IMR-90 (cell line): ENCODE data around the gene SHB. TPM values are rescaled to one million over a fixed set of nuclear protein-coding genes. Genes with fewer than 3 reads are reported as not detected.

ENCODE experiments used
- ATAC-seq: fragments of 200-7000 bp; cut with Tn5 transposase; 2 replicates; pipeline ENCODE4 v1.9.1; 2020; ENCODE audit warnings: low read depth, mild to moderate bottlenecking, moderate library complexity
- BruUV-seq: library from RNA; stranded (reverse); fragments of 400-500 nt; replicated peaks from 2 replicates; lab custom pipeline; 2021; lab: Mats Ljungman, UMichigan
- CTCF ChIA-PET: fragments of 300-600 bp; formaldehyde crosslinking; extraction: SDS; loops from one replicate; lab custom pipeline; 2021; ENCODE audit warnings: antibody characterized with exemption; lab: Yijun Ruan, JAX
- POLR2A ChIA-PET: fragments of 300-600 bp; sonication (Branson Sonifier 250); formaldehyde crosslinking; loops from one replicate; lab custom pipeline; 2022; ENCODE audit warnings: antibody characterized with exemption; ENCODE audit not compliant: unreplicated experiment; lab: Charles Lee
- DNase-seq: peaks from one replicate; pipeline ENCODE4 v3.0.0; 2013
- H2AFZ ChIP-seq: replicated peaks from 2 replicates; pipeline ENCODE3; 2013; ENCODE audit warnings: low read length, mild to moderate bottlenecking; ENCODE audit not compliant: poor library complexity
- H2AK5ac ChIP-seq: 2 replicates; pipeline ENCODE4 v1.6.1; 2013; ENCODE audit warnings: low read depth, low read length, inconsistent platforms
- H2AK9ac ChIP-seq: replicated peaks from 2 replicates; pipeline ENCODE3; 2013; ENCODE audit warnings: mild to moderate bottlenecking, low read depth, low read length, moderate library complexity; ENCODE audit not compliant: poor library complexity
- H2BK120ac ChIP-seq: 2 replicates; pipeline ENCODE4 v1.6.1; 2013; ENCODE audit warnings: low read depth, low read length, inconsistent platforms
- H2BK15ac ChIP-seq: 3 replicates; pipeline ENCODE4 v1.6.1; 2013; ENCODE audit warnings: low read depth, low read length, inconsistent platforms
- H2BK20ac ChIP-seq: 2 replicates; pipeline ENCODE4 v1.6.1; 2013; ENCODE audit warnings: low read depth, mild to moderate bottlenecking, inconsistent platforms, low read length, moderate library complexity
- H2BK5ac ChIP-seq: 2 replicates; pipeline ENCODE4 v1.6.1; 2013; ENCODE audit warnings: mild to moderate bottlenecking, low read depth, low read length, inconsistent platforms; ENCODE audit not compliant: poor library complexity, severe bottlenecking
- H3K14ac ChIP-seq: replicated peaks from 2 replicates; pipeline ENCODE4 v1.6.1; 2013; ENCODE audit warnings: low read depth, low read length, inconsistent platforms
- H3K18ac ChIP-seq: 2 replicates; pipeline ENCODE4 v1.6.1; 2013; ENCODE audit warnings: low read depth, low read length, control low read depth
- H3K23ac ChIP-seq: 2 replicates; pipeline ENCODE4 v1.6.1; 2013; ENCODE audit warnings: low read depth, low read length, inconsistent platforms
- H3K27ac ChIP-seq: 2 replicates; pipeline ENCODE4 v1.5.1; 2013; ENCODE audit warnings: mild to moderate bottlenecking, control low read depth, low read length; ENCODE audit not compliant: insufficient read depth
- H3K27me3 ChIP-seq: 2 replicates; pipeline ENCODE4 v1.6.1; 2013; ENCODE audit warnings: low read length; ENCODE audit not compliant: control insufficient read depth, insufficient read depth
- H3K36me3 ChIP-seq: 2 replicates; pipeline ENCODE4 v1.6.1; 2013; ENCODE audit warnings: low read length, mixed read lengths; ENCODE audit not compliant: control insufficient read depth, insufficient read depth
- H3K4ac ChIP-seq: 2 replicates; pipeline ENCODE4 v1.6.1; 2013; ENCODE audit warnings: low read depth, low read length, inconsistent platforms
- H3K4me1 ChIP-seq: 2 replicates; pipeline ENCODE4 v1.6.1; 2013; ENCODE audit warnings: low read length, mixed read lengths; ENCODE audit not compliant: control insufficient read depth, insufficient read depth
- H3K4me2 ChIP-seq: 2 replicates; pipeline ENCODE4 v1.6.1; 2013; ENCODE audit warnings: low read depth, mild to moderate bottlenecking, control low read depth, low read length, moderate library complexity
- H3K4me3 ChIP-seq: 2 replicates; pipeline ENCODE4 v1.5.1; 2013; ENCODE audit warnings: low read depth, mild to moderate bottlenecking, control low read depth, low read length, moderate library complexity; ENCODE audit not compliant: insufficient read depth
- H3K56ac ChIP-seq: 2 replicates; pipeline ENCODE4 v1.6.1; 2013; ENCODE audit warnings: low read length, inconsistent platforms; ENCODE audit not compliant: insufficient read depth; ENCODE audit errors: extremely low read depth
- H3K79me1 ChIP-seq, 2 experiments: 2 replicates each; pipeline ENCODE4 v1.6.1; 2013; ENCODE audit warnings: low read length in 2 of 2, inconsistent platforms in 1 of 2, low read depth in 1 of 2
- H3K9ac ChIP-seq: 2 replicates; pipeline ENCODE4 v1.6.1; 2013; ENCODE audit warnings: low read depth, low read length, control low read depth
- H3K9me1 ChIP-seq: 2 replicates; pipeline ENCODE4 v1.6.1; 2013; ENCODE audit warnings: low read length, inconsistent platforms; ENCODE audit not compliant: insufficient read depth
- H3K9me3 ChIP-seq: 2 replicates; pipeline ENCODE4 v1.6.1; 2013; ENCODE audit warnings: low read length; ENCODE audit not compliant: control insufficient read depth, insufficient read depth
- H4K20me1 ChIP-seq: 2 replicates; pipeline ENCODE4 v1.6.1; 2013; ENCODE audit warnings: low read length, inconsistent platforms; ENCODE audit not compliant: insufficient read depth
- H4K5ac ChIP-seq: 2 replicates; pipeline ENCODE4 v1.6.1; 2013; ENCODE audit warnings: mild to moderate bottlenecking, low read depth, low read length, control low read depth
- H4K8ac ChIP-seq, 2 experiments: 2 replicates each; pipeline ENCODE4 v1.6.1; 2013; ENCODE audit warnings: low read depth in 2 of 2, low read length in 2 of 2, control low read depth in 1 of 2, inconsistent platforms in 1 of 2
- H4K91ac ChIP-seq: 2 replicates; pipeline ENCODE4 v1.6.1; 2013; ENCODE audit warnings: low read depth, low read length, inconsistent platforms; ENCODE audit not compliant: insufficient read depth
- BHLHE40 ChIP-seq: fragments of 150-350 bp; IDR thresholded peaks from 2 replicates; pipeline ENCODE4 v1.6.1; 2016; ENCODE audit warnings: mild to moderate bottlenecking, low read depth, low read length
- CHD1 ChIP-seq: IDR thresholded peaks from 2 replicates; pipeline ENCODE4 v1.6.1; 2012; ENCODE audit warnings: low read depth, low read length, improper control_type of control experiment
- MAZ ChIP-seq: IDR thresholded peaks from 2 replicates; pipeline ENCODE4 v1.6.1; 2012; ENCODE audit warnings: low read depth, mild to moderate bottlenecking, low read length, improper control_type of control experiment, moderate library complexity, borderline replicate concordance
- RAD21 ChIP-seq: IDR thresholded peaks from 2 replicates; pipeline ENCODE4 v1.6.1; 2012; ENCODE audit warnings: low read length, improper control_type of control experiment
- RCOR1 ChIP-seq: IDR thresholded peaks from 2 replicates; pipeline ENCODE4 v1.6.1; 2012; ENCODE audit warnings: mild to moderate bottlenecking, low read length, improper control_type of control experiment; ENCODE audit not compliant: insufficient replicate concordance
- SMC3 ChIP-seq: fragments of 150-350 bp; IDR thresholded peaks from 2 replicates; pipeline ENCODE4 v1.6.1; 2016; ENCODE audit warnings: low read depth, mild to moderate bottlenecking, antibody characterized with exemption, low read length, moderate library complexity
- WGBS, 2 experiments: methylation state at CpG; one replicate each; pipeline versions ENCODE4 v1.1.5 to v1.1.7; 2013; ENCODE audit warnings: missing lambda C conversion rate in 2 of 2; ENCODE audit not compliant: insufficient read length in 1 of 2; ENCODE audit errors: extremely low coverage in 2 of 2; 5-methylcytosine and 5-hydroxymethylcytosine counted together
- dilution Hi-C: fragments of 300-500 bp; cut with HindIII; formaldehyde crosslinking; loops from one replicate; pipeline ENCODE4 v1.14.3; 2018; ENCODE audit warnings: low sequenced_read_pairs; ENCODE audit not compliant: unreplicated experiment
- in situ Hi-C: fragments of 300-500 bp; cut with MboI; formaldehyde crosslinking; loops from 3 replicates; pipeline ENCODE4 v1.14.3; 2019; ENCODE audit warnings: low sequenced_read_pairs, inconsistent platforms, mixed read lengths
- intact Hi-C: fragments of 100-400 bp; cut with micrococcal nuclease; formaldehyde crosslinking; loops from 2 replicates; pipeline ENCODE4 v1.10.0; 2022
- polyA plus RNA-seq, 3 experiments: library from polyadenylated mRNA; depleted of rRNA; stranded (reverse); fragments of >200 nt; gene quantifications; 2 replicates each; pipeline ENCODE4 v1.2.3, GENCODE V29; 2012; ENCODE audit warnings: low replicate concordance in 1 of 3
- total RNA-seq: library from RNA; depleted of rRNA; stranded (reverse); fragments of >200 nt; gene quantifications from 2 replicates; pipeline ENCODE4 v1.2.3, GENCODE V29; 2012

SHB gene
- total and polyA plus RNA-seq, 2 of the 4 experiments (the other 2 are of a cell fraction), result 6.1 to 20.4 TPM

- no peaks in the 10 kb centered on the region for H3K9me3 ChIP-seq
- H3K27me3 ChIP-seq, result no peaks in the 10 kb centered on the region
- no peak overlapping the region for H3K9ac ChIP-seq
- peak overlapping the region; percentile 61 for H3K4ac ChIP-seq
- peaks cover 53% of the 10 kb centered on the region for H3K36me3 ChIP-seq
- POLR2A ChIA-PET, result no interaction called here
- H3K4me1 ChIP-seq, result peaks cover 14% of the 10 kb centered on the region
- H3K27ac ChIP-seq, result peak overlapping the region; percentile 20; the same call in 1 of the 2 replicates
- H2AK9ac ChIP-seq, result peak overlapping the region; percentile 45
- H4K91ac ChIP-seq, result no peak overlapping the region
- H2AFZ ChIP-seq, result no peak overlapping the region
- dilution Hi-C loops, result loop anchor here (25.0 kb wide), 1 partner anchor 470 kb away; the partner anchor contains the start of gene ALDH1B1
- H4K5ac ChIP-seq, result no peak overlapping the region; the same call in 1 of the 2 replicates
- DNase-seq, result no peak
- H2BK5ac ChIP-seq, result no peak overlapping the region
- in situ Hi-C loops, result no loop called here
- peak overlapping the region; percentile 28 for H3K23ac ChIP-seq
- no CpG with 5 or more reads among the region's 8 CpGs for WGBS, 2 experiments
- CTCF ChIA-PET, result no interaction called here
- no peak overlapping the region for H2BK15ac ChIP-seq
- TF ChIP-seq MAZ, result no peak
- TF ChIP-seq SMC3, result no peak
- TF ChIP-seq RCOR1, result no peak
- TF ChIP-seq RAD21, result no peak
- TF ChIP-seq BHLHE40, result no peak
- no peak for TF ChIP-seq CHD1
- intact Hi-C loops, result no loop called here
- peak overlapping the region; percentile 19 to 55; a peak in 1 of 4 replicates for H4K8ac ChIP-seq
- H4K20me1 ChIP-seq, result peaks cover 8% of the 10 kb centered on the region
- H3K79me1 ChIP-seq, result peaks cover 20 to 69% of the 10 kb centered on the region in 2 experiments; a peak in 3 of 4 replicates
- H3K56ac ChIP-seq, result no peak overlapping the region
- H3K14ac ChIP-seq, result peak overlapping the region; percentile 65; the same call in 1 of the 2 replicates
- ATAC-seq, result no peak
- H3K18ac ChIP-seq, result no peak overlapping the region
- H2BK20ac ChIP-seq, result no peak overlapping the region
- peak overlapping the region; percentile 46 for H2AK5ac ChIP-seq
- H3K4me2 ChIP-seq, result no peak overlapping the region
- H3K9me1 ChIP-seq, result peaks cover 6% of the 10 kb centered on the region; the same call in 1 of the 2 replicates
- BruUV-seq, result no TSS peak
- no peak overlapping the region for H3K4me3 ChIP-seq
- H2BK120ac ChIP-seq, result no peak overlapping the region
Observed at GRCh38 chr9:37917313-37917731, 151.7 kb downstream of the SHB start.
